NCI-H146 (cell line): ENCODE measurements around the gene GALNT11.

ENCODE experiments used
- DNase-seq: peaks from one replicate; lab custom pipeline; 2025; lab: John Stamatoyannopoulos, UW

The GALNT11 gene

DNA sequence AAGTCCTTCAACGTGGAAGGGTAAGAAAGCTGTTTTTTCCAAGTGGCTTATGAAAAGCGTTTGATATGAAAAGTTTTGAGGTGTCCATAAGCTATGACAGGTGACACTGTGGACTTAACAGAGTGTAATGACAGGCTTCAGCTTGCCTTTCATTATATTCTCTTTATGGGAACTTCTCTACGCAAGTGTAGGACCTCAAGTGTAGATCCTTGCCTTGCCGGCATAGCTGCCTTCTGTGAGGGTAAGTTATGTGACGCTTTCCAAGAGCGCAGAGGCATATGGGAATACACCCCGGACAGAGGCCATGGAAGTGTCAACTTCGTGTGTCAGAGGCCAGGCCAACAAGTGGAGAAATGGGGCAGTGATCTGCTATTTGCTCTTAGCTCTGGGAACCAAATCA, 91.9 kb downstream of the GALNT11 start:
- no peak for DNase-seq

GRCh38 chr7:152120210-152120609, 94.7 kb downstream of the GALNT11 start:
- no peak for DNase-seq

DNA sequence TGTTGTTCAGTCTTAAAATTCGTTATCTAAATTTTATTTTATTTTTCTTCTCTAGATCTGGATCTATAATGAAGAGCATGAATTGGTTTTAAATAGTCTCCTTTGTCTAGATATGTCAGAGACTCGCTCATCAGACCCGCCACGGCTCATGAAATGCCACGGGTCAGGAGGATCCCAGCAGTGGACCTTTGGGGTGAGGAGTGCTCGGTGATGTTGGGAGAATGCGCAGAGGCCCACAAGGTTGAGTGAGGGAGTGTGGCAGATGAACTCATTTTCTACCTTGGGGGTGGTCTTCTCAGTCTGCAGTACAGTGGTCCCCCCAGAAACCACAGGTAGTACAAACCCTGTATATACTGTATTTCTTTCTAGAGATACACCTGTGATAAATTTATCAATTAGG, 95.3 kb downstream of the GALNT11 start:
- no peak for DNase-seq

DNA sequence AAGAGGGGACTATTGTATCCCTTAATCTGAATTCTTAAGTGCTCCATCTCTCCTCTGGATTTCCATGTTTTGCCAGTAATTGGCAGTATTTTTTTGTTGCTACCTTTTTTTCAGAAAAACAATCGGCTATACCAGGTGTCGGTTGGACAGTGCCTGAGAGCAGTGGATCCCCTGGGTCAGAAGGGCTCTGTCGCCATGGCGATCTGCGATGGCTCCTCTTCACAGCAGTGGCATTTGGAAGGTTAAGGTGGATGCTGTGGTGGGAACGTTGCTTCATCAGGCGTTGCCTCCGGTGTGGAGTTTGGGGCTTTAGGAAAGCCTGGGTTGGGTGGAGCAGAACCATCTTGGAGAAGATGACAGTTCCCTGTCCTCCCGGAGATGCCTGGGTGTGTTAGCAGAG, 96.0 kb downstream of the GALNT11 start:
- DNase-seq, result no peak

DNA sequence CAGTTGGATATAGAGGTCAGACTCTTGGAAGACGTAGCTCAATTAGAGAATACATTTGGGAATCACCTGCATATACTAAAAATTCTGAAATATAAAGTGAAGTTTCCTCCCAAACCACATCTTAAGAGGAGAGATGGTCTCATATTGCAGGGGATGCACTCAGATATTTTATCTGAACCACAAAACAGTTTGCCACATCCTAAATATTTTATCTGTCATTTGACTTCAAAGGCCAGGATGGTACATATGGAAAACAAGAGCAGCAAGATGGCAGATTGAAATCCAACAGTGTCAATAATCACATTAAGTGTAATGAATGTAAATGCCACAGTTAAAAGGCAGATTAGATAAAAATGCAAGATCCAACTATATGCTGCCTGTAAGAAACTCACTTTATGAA, 97.1 kb downstream of the GALNT11 start:
- DNase-seq, result no peak

- DNase-seq, result no peak
These were observed 101.3 kb downstream of the GALNT11 start for GRCh38 chr7:152126741-152127140.

- DNase-seq, result no peak
These were observed 101.8 kb downstream of the GALNT11 start for GRCh38 chr7:152127229-152127628.

DNA sequence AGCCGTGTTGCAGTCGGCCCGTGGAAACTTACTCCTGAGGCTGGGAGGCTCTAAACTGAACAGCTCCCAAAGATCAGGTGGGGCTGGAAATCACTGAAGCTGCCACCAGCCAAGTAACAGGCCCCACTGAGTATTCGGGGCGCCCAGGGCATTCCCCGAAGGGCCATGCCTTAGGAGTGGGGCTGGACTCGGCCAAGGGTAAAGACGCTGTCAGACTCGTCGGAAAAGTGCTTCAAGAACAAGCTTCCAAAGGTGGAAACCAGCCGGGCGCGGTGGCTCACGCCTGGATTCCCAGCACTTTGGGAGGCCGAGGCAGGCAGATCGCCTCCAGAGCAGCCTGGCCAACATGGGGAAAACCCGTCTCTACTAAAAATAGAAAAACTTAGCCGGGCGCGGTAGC, 102.8 kb downstream of the GALNT11 start:
- DNase-seq, result no peak

DNA sequence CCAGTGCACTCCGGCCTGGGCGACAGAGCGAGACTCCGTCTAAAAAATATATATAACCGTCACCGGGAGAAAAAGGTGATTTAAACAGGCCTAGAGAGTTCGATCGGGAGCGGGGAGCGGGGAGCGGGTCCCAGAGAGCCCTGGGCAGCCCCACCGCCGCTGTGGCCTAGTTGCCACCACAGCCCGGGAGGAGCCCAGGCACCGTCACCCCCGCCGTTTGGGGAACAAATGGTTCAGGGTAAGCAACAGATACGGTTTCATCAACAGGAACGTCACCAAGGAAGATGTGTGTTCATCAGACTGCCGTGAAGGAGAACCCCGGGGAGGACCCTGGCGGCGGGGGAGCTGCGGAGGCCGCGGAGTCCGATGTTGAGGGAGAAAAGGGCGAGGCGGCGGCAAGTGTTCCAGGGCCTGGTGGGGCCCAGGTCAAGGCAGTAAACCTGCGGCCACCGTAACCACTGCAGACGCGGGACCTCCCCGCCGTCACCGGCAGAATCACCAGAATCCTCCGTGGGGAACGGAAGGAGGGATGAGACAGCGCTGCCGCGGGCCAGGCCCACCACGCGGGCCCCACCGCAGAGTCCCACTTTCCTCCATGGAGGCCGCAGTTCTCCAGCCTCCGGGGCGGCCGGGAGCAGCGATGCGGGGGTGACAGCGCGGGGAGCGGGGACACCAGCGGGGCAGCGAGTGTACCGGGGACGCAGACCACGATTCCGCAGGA, 103.4 kb downstream of the GALNT11 start:
- DNase-seq, result no peak

DNA sequence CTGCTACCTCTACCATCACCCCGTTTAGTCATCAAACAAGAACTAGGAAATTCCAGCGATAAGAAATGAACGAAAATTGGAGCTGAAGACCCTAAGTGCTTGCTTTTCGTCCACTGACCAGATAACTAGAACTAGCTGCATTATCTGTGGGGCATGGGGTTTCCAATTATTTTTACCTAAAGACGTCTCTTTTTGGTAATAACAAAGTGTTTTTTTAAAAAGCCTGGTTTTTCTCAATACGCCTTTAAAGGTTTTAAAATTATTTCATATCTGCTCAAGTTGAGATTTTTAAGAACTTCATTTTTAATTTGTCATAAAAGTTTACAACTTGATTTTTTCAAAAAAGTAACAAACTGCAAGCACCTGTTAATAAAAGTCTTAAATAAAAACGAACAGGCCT, 104.2 kb downstream of the GALNT11 start:
- no peak for DNase-seq

- DNase-seq, result no peak
These were observed 105.5 kb downstream of the GALNT11 start for GRCh38 chr7:152130658-152131590.

DNA sequence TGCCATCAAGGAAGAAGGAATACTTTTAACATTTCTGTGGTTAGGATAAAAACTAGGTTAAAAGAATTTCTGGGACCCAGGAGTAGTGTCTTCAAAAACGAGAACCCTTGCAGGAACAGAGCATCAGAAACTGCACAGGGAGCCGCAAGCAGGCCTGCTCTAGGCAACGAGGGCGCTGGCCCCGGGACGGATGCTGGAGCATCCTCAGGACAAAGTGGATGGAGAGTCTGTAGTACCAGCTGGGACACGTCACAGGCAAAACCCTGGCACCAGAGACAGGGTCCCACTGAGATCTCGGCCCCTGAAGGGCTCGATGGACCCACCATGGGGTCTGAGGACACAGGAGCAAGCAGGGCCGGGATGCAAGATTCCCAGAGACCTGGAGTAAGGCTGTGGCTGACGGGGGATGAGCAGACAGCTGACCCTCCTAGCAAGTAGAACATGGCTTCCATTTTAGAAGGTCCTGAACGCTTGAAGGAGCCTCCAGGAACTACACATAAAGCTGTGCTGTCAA, 106.6 kb downstream of the GALNT11 start:
- DNase-seq, result no peak

DNA sequence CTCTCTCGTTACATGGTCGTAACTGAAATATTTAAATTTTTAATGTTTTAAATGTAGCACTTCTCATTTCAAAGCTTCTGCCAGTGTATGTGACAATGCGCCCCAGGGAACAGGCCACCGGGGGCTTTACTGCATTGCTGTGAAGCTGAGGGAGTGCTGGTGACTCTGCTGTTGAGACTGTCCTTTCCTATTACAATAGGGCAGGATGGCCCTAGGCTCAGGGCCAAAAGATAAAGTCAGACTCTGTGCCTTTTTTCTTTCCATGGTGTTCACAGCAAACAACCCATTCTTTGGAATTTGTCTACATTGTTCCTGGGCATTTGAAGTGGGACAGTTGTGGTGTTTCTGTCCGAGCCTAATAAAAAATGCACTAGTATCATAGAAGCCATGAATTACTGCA, 107.3 kb downstream of the GALNT11 start:
- DNase-seq, result no peak

DNA sequence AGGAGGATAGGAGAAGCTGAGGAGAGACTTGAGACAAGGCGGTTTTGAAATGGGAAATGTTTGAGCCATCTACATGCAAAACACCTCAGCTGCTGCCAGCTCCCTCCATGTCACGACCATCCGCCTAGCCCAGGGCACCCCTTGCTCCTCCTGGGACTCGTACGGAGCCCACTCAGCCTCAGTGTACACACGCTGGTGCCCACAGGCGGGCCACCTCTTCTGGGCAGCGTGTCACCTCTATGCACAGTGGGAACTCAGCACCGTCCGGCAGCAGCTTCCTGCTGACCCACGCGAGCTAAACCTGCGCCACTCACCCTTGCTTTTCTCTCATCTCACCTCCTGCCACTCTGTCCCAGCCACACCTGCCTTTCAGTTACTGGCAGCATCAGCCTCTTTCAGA, 108.3 kb downstream of the GALNT11 start:
- DNase-seq, result no peak

DNA sequence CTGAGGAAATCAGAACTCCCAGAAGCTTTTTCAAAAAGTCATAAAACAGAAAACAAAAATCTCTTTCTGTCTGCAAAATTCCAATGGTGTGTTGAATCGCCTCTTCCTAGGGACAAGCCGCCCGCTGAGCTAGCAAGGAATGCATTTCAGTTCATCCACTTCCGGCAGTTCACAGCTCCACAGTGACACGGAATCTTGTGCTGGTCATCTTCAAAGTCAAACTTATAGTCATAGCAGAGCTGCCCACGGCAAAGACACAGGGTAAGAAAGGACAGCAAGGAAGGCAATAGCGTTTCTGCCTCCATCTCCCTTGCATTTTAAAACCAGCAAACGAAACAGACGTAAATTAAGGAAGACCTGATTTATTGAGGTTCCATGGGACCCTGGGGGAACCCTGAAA, 111.2 kb downstream of the GALNT11 start:
- no peak for DNase-seq

GRCh38 chr7:152137476-152138025, 112.1 kb downstream of the GALNT11 start:
- peak; percentile 29 for DNase-seq

- DNase-seq, result no peak
These were observed 114.6 kb downstream of the GALNT11 start for GRCh38 chr7:152140067-152140466.

- DNase-seq, result no peak
These were observed 115.1 kb downstream of the GALNT11 start for GRCh38 chr7:152140560-152140959.

GRCh38 chr7:152142976-152143595, 117.6 kb downstream of the GALNT11 start:
- no peak for DNase-seq

- DNase-seq, result no peak
These were observed 119.2 kb downstream of the GALNT11 start for GRCh38 chr7:152144557-152145245.

- peak; percentile 10 for DNase-seq
These were observed 120.5 kb downstream of the GALNT11 start for GRCh38 chr7:152145853-152146466.
